NB4 (cell line): Measurements from ENCODE around the gene CRACDL.

Experiments
- MAX ChIP-seq: IDR thresholded peaks from 2 replicates; pipeline ENCODE4 v1.6.1; 2011; ENCODE audit warnings: low read depth, low read length
- POLR2A ChIP-seq: IDR thresholded peaks from 2 replicates; pipeline ENCODE4 v1.6.1; 2011; ENCODE audit warnings: mild to moderate bottlenecking; ENCODE audit not compliant: insufficient read length; ENCODE audit errors: extremely low read depth

- TF ChIP-seq POLR2A (no peak), MAX (no peak)
These were observed 27.8 kb downstream of the CRACDL start for GRCh38 chr2:98907966-98908905.
